GM12875 (cell line): Measurements from ENCODE around the gene PALB2.

Experiments used
- H3K4me3 ChIP-seq: one replicate; pipeline ENCODE4 v1.5.1; 2011; ENCODE audit warnings: low read depth, low read length, control low read depth
- CTCF ChIP-seq: IDR thresholded peaks from 2 replicates; pipeline ENCODE4 v1.5.1; 2011; ENCODE audit warnings: low read depth, mild to moderate bottlenecking, control low read depth, inconsistent platforms, low read length, moderate library complexity, borderline replicate concordance; ENCODE audit not compliant: insufficient read depth

PALB2 gene

DNA sequence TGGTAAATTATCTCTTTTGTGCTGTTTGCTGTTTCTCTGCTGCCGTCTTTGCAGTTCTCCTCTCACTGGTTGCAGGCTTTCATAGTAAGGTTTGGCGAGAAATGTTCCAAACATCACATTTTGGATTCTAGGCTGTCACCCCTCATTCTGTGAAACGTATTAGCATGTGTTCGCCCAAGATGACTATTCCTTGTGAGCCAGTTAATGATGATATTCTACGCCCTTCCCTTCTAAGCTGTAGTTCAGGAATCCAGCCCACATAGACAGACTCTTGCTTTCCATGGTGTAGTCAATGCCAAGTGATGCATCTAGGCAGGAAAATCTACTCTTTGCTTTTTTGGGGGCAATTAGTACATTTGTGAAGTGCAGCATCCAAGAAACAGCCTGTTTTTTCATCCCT is 69.2 kb downstream of the PALB2 start:
- H3K4me3 ChIP-seq, result no peak overlapping the region
- no peak for TF ChIP-seq CTCF

DNA sequence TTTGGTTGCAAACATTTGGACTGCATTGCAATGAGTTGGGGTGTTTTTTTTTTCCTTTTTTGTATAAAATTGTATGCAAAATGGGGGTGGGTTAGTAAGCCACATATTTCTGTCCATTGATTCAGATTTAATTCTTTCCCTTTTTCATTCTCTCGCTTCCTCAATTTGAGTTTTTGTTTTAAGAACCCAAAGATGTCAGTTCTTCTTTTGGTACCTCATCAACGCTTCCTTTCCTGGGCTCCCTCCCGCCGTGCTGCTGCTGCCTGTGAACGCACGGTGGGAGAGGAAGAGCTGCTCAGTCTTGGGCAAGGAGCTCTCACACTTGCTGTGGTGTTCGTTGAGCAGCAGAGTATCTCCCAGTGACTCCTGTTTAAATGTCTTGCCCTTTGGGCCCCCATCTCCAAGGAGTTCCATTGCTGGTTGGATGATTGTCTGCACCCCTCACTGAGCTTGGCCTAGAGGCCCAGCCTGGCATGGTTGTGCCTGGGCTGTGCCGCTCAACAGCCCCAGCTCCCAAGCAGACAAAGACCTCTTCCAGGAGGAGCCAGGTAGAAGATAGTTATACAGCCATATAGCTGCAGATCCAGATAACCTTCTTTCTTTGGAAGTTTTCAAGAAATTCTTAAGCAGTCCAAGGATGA is 70.0 kb downstream of the PALB2 start:
- no peak overlapping the region for H3K4me3 ChIP-seq
- no peak for TF ChIP-seq CTCF

DNA sequence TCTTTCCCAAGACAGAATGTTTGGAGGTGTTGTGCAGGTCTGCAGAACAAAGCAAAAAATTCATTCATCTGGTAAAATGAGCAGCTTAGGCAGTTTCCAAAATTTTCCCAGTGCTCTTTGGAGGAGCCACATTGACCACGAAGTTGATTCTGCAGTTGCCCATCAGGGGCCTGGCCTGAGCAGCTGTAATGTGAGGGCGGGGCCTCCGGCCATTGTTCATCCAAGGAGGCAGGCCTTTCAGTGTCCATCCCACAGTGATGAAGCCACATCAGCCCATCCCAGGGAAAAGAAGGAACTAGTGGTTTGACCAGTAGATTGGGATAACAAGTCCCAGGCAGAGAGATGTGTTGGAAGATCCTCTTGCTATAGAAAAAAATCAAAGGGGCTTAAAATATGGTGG is 73.5 kb downstream of the PALB2 start:
- no peak for TF ChIP-seq CTCF
- no peak overlapping the region for H3K4me3 ChIP-seq

GRCh38 chr16:23566724-23567123 is 74.4 kb downstream of the PALB2 start:
- TF ChIP-seq CTCF, result no peak
- H3K4me3 ChIP-seq, result no peak overlapping the region

DNA sequence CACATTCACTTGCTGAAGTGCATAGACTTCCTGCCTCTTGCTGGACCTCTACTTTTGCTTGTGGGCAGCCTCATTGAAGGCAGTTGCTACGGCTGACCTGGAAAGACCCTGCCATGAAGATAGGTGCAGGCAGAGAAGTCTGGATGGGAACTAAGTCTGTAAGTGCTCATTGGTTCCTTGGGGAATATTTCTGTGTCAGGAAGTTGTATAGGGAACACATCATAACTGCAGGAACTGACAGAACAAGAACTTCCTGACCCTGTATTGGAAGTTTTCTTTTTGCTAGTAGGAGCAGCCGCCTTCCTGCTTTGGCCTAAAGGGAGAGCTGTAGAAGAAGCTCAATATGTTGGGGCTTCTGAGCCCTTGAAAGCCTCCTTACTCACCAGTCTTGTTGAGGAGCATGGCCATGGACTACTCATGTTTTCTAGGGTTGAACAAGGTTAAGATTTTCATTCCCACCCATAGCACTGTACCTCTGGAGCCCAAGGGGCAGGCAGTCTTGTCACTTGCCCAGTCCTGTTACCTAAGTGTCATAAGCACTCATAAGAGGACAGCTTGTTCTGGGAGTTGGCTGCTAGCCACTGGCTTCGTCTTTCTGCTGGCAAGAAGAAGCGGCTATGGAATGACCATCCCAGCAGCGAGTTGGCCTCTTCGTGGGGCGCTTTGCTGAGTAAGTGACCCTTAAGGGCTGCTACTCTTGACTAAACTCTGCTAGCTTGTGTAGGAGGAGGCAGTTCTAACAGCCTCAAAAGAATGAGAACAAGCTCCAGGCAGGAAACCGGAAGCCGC is 76.3 kb downstream of the PALB2 start:
- no peak for TF ChIP-seq CTCF
- no peak overlapping the region for H3K4me3 ChIP-seq

DNA sequence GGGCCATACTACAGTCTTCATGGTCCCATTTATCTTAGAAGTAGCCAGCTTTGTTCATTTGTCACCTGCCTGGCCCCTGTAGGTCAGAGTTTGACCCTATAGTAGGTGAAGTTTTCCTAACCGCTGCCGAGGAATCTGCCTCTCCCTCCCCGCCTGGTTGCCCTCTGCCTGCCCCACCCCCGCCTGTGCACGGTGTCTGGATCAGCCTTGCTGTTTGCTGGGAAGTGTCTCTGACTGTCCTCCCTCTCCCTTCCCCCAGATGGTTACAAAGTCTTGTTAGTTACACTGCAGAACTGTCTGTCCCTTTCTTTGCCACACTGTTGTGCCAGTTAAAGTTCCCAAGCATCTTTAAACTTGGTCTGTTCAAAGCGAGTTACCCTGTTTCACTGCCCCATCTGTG is 77.9 kb downstream of the PALB2 start:
- H3K4me3 ChIP-seq, result no peak overlapping the region
- TF ChIP-seq CTCF, result no peak

GRCh38 chr16:23562505-23562904 is 78.6 kb downstream of the PALB2 start:
- TF ChIP-seq CTCF, result no peak
- H3K4me3 ChIP-seq, result no peak overlapping the region
